DOHH2 (cell line): ENCODE data around the gene TRRAP.

Experiments
- EZH2phosphoT487 ChIP-seq: fragments of 200-600 bp; sonication (generic); IDR thresholded peaks from 2 replicates; pipeline ENCODE4 v1.6.1; 2017; ENCODE audit warnings: borderline replicate concordance, mild to moderate bottlenecking, antibody characterized with exemption, low read length, moderate library complexity, mixed read lengths
- TF ChIP-seq, protein P1 (sequence below): fragments of 200-600 bp; sonication (generic); IDR thresholded peaks from one replicate; pipeline ENCODE4 v1.5.1; 2014; ENCODE audit warnings: antibody characterized with exemption, mild to moderate bottlenecking, low read depth, low read length; ENCODE audit not compliant: poor library complexity, severe bottlenecking

- TF ChIP-seq, protein P1, sequence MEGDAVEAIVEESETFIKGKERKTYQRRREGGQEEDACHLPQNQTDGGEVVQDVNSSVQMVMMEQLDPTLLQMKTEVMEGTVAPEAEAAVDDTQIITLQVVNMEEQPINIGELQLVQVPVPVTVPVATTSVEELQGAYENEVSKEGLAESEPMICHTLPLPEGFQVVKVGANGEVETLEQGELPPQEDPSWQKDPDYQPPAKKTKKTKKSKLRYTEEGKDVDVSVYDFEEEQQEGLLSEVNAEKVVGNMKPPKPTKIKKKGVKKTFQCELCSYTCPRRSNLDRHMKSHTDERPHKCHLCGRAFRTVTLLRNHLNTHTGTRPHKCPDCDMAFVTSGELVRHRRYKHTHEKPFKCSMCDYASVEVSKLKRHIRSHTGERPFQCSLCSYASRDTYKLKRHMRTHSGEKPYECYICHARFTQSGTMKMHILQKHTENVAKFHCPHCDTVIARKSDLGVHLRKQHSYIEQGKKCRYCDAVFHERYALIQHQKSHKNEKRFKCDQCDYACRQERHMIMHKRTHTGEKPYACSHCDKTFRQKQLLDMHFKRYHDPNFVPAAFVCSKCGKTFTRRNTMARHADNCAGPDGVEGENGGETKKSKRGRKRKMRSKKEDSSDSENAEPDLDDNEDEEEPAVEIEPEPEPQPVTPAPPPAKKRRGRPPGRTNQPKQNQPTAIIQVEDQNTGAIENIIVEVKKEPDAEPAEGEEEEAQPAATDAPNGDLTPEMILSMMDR: no peak
- no peak for TF ChIP-seq EZH2phosphoT487
Measured at GRCh38 chr7:98984126-98984525, 105.8 kb downstream of the TRRAP start.
